NT2/D1 (cell line): ENCODE results near the gene GPS1.

Source experiments
- SUZ12 ChIP-seq: IDR thresholded peaks from 2 replicates; pipeline ENCODE4 v1.6.1; 2011; ENCODE audit not compliant: insufficient read length, insufficient read depth; ENCODE audit errors: extremely low read depth
- ZNF274 ChIP-seq: IDR thresholded peaks from 2 replicates; pipeline ENCODE4 v1.6.1; 2011; ENCODE audit warnings: mild to moderate bottlenecking, low read depth, low read length

- TF ChIP-seq ZNF274 (no peak), SUZ12 (no peak)
These were observed 54.4 kb downstream of the GPS1 start for GRCh38 chr17:82105882-82106687.
